ENCODE results near the gene ERCC2.
"Not testable (repeated sequence)": the region's sequence is repeated elsewhere in the genome, so short reads cannot be mapped to it uniquely, and the experiment has no call there.

ERCC2 gene

DNA sequence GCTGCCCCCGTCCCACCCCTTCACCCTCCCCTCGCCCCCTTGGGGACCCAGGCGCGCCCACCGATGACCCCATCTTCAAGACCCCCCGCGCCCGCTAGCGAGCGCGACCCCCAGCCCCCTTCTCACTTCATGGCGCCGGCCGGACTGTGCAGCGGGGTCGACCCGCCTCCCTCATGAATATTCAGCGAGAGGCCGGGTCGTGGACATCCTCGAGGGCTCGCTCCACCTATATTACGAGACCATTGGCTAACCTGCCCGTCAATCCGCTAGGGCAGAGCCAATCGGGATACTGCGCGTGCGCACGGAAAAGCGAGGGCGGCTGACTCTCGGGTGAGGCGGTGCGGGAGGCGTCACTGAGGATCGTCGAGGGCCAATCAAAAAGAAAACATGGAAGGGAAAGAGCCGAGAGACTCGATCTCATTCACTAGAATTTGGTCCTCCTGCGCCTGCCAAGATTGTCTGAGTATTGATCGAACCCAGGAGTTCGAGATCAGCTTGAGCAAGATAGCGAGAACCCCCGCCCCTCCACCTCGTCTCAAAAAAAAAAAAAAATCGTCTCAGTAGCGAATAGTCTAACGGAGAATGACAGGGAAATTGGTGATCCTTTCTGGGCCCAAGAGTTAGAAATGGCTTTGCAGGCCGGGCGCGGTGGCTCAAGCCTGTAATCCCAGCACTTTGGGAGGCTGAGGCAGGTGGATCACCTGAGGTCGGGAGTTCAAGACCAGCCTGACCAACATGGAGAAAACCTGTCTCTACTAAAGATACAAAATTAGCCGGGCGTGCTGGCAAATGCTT lies at the start of gene ERCC2:
ERCC2 (minus strand) TSS at position 164 of the 795 bp plus-strand sequence; CDS start at position 131, 33 bp downstream.
- DNase-seq: peak; percentile 91 to 99 (median 98)

DNA sequence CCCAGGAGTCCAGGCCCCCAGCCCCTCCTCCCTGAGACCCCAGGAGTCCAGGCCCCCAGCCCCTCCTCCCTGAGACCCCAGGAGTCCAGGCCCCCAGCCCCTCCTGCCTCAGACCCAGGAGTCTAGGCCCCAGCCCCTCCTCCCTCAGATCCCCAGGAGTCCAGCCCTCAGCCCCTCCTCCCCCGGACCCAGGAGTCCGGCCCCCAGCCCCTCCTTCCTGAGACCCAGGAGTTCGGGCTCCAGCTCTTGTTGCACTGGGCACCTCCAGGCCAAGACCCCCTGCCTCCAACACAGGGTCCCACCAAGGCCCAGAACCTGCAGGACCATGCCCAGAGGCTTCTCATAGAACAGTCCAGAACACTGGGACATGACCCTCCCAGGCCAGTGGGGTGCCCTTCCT lies 49.5 kb upstream of the ERCC2 start:
- no peak for DNase-seq

DNA sequence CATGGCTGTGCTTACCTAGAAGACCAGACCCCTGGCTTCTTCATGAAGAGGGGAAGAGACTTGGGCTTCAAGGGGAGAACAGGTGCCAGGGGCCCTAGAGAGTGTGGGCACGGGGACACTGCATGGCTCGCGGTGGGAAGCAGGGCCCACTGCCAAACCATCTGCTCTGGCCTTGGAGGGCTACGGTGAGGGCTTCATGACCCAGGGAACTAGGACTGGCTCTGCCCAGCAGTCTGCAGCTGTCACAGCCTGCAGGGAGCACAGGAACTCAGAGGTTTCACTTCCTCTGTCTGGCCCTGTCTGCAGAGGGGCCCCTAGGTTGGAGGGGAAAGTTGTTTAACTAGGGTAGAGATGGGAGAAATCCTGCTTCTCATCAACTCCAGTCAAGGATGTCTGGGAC lies 49.0 kb upstream of the ERCC2 start:
- peak in 37 of 58 donors; percentile 6 to 68 (median 25) for DNase-seq

DNA sequence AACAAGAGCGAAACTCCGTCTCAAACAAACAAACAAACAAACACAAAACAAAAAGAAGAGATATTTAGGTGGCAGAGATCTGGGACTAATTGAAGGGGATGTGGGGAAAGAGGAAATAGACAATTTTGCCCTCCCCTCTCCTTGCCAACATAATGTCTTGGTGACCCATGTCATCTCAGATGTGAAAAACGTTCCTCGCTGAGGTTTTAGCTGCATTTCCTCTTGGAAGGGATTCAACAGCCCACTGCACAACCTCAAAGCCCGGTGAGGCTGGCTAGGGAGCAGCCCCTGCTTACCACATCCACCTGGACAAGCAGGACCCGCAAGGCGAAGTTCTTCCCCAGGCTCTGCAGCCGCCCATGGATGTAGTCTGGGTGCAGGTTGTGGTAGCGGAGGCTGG lies 48.4 kb upstream of the ERCC2 start:
- DNase-seq: no peak

DNA sequence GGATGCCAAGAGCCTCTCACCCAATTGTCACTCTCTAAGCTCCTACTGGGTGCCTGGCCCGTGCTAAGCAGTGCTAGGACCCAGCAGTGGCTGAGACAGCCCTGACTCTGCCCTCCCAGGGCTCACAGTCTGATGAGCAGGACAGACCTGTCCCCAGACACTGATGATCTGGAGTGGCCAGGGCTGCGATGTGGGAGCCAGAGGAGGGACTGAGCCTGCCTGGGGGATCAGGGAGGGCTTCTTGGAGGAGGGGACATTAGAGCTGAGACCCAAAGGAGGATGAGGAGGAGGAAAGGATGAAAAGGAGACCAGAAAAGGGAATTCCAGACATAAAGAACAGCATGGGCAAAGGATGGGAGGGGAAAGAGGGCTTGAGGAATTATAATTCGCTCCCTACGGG lies 46.8 kb upstream of the ERCC2 start:
- DNase-seq: no peak

DNA sequence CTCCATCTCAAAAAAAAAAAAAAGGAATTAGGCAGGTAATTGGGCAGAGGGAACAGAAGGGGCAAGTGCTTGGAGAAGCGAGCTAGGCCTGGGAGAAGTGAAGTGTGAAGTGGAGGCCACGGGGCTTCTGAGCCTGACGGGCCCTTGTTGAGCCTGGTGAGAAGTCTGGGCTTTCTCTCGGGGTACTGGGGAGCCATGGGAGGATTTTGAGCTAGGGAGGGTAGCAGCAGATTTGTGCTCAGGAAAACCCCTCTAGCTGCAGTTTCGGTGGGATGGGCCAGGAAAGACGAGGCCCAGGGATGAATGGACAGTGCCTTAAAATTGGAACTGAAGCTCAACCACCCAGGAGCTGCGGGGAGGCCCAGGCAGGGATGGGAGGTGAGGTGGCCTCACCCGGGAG lies 44.1 kb upstream of the ERCC2 start:
- DNase-seq: no peak

DNA sequence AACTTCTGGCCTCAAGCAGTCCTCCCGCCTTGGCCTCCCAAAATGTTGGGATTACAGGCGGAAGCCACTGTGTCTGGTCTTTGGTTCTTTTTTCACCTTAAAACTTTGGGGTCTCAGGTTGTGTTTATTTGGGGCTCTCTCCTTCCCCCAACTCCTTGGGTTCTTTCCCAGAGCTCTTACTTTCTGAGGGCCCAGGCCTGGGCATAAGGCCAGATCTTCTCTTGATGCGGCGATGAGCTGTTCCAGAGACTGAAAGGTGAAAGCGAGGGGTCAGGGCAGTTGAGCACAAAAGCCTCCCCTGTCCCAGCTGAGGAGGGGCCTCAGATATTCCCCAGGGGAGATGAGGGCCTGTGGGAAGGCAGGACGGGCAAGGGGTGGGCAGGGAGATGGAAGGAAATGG lies 43.1 kb upstream of the ERCC2 start:
- no peak for DNase-seq

DNA sequence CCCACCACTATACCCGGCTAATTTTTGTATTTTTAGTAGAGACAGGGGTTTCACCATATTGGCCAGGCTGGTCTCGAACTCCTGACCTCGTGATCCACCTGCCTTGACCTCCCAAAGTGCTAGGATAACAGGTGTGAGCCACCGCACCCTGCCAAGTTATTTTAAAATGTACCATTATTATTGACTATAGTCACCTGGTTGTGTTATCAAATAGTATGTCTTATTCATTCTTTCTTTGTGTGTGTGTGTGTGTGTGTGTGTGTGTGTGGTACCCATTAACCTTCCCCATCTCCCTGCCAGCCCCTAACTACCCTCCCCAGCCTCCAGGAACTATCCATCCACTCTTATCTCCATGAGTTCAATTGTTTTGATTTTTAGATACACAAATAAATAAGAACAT lies 40.0 kb upstream of the ERCC2 start:
- DNase-seq: not testable (repeated sequence)

DNA sequence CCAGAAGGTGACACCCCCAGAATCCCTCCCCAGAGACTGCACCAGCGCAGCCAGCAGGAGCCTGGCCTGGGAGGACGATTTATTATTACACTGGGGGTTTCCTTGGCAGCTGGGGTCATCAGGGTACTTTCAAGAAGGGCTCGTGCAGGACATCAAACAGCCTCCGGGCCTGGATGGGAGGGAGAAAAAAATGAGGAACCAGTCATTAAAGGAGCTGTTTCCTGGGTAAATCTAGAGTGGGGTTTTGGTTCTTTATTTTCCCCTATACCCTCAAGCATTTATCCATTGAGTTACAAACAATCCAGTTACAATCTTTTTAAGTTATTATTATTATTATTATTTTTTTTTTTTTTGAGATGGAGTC lies 39.2 kb upstream of the ERCC2 start:
- no peak for DNase-seq

DNA sequence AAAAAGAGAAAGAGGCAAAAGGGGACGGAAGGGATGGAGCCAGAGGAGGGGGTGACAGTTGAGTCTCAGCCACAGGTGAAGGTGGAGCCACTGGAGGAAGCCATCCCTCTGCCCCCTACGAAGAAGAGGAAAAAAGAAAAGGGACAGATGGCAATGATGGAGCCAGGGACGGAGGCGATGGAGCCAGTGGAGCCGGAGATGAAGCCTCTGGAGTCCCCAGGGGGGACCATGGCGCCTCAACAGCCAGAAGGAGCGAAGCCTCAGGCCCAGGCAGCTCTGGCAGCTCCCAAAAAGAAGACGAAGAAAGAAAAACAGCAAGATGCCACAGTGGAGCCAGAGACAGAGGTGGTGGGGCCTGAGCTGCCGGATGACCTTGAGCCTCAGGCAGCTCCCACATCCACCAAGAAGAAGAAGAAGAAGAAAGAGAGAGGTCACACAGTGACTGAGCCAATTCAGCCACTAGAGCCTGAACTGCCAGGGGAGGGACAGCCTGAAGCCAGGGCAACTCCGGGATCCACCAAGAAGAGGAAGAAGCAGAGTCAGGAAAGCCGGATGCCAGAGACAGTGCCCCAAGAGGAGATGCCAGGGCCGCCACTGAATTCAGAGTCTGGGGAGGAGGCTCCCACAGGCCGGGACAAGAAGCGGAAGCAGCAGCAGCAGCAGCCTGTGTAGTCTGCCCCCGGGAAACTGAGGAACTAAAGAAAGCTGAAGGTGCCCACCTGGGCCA lies 38.6 kb upstream of the ERCC2 start:
- DNase-seq: no peak

DNA sequence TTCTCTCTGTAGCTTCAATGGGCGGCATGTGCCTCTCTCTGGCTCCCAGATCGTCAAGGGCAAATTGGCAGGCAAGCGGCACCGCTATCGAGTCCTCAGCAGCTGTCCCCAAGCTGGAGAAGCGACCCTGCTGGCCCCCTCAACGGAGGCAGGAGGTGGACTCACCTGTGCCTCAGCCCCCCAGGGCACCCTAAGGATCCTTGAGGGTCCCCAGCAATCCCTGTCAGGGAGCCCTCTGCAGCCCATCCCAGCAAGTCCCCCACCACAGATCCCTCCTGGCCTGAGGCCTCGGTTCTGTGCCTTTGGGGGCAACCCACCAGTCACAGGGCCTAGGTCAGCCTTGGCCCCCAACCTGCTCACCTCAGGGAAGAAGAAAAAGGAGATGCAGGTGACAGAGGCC lies 37.7 kb upstream of the ERCC2 start:
- DNase-seq: no peak

DNA sequence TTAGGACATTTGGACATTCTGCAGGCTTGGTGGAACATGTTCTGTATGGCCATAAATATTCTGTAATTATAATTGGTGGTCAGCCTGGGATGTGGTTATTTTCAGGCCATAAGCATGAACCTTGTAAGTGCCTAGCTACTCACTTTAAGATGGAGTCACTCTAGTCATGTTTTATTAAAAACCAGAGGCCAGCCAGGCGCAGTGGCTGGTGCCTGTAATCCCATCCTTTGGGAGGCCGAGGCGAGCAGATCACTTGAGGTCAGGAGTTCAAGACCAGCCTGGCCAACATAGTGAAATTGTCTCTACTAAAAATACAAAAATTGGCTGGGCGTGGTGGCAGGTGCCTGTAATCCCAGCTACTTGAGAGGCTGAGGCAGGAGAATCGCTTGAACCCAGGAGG lies 37.2 kb upstream of the ERCC2 start:
- DNase-seq: not testable (repeated sequence)

DNA sequence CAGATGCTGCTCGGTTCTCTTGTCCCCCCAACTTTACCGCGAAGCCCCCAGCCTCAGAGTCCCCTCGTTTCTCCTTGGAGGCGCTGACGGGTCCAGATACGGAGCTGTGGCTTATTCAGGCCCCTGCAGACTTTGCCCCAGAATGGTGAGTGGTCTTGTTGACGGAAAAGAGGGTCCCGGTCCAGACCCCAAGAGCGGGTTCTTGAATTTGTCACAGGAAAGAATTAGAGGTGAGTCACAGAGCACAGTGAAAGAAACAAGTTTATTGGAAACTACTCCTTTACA lies 36.7 kb upstream of the ERCC2 start:
- no peak for DNase-seq

DNA sequence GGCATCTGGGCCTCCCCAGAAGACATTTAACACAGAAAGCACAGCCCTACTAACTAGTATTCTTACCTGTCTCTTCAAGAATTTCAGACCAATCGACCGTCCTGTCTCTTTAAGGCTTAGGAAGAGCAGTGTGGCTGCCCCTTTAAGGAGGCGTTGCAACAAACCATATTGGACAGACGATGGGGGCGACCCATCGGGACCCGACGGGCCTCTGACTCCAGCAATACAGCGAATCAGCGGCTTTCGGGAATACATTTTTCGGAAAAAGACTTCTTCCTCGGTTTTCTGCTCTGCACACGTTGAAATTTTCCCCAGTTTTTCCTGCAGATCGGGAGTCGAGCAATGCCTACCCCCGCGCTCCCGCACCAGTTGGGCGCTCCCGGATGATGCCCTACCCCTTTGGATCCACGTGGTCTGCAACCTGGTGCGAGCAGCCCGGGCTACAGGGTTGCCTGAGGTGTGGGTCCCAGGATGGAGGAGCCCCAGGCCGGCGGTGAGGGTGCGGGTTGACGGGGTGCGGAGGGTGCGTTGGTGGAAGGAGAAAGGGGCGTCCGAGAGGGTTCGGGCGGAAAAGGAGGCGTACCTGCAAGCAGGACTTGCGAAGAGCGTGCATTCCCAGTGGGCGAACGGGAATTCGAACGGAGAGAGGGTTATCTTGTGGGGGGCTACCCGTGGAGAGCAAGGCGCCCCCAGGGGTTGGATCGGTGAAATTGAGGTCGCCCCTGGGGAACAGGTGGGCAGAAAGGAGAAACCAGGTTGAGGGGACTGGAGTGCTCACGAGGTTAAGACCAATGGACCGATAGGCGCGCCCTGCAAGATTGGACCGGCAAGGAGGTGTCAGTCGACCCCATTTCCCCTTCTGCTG lies 36.1 kb upstream of the ERCC2 start, which contains the start of gene POLR1G:
POLR1G (plus strand) TSS at position 419 of the 865 bp plus-strand sequence; CDS start at position 472, 53 bp downstream.
- DNase-seq: peak in 57 of 58 donors; percentile 56 to 98 (median 84)

DNA sequence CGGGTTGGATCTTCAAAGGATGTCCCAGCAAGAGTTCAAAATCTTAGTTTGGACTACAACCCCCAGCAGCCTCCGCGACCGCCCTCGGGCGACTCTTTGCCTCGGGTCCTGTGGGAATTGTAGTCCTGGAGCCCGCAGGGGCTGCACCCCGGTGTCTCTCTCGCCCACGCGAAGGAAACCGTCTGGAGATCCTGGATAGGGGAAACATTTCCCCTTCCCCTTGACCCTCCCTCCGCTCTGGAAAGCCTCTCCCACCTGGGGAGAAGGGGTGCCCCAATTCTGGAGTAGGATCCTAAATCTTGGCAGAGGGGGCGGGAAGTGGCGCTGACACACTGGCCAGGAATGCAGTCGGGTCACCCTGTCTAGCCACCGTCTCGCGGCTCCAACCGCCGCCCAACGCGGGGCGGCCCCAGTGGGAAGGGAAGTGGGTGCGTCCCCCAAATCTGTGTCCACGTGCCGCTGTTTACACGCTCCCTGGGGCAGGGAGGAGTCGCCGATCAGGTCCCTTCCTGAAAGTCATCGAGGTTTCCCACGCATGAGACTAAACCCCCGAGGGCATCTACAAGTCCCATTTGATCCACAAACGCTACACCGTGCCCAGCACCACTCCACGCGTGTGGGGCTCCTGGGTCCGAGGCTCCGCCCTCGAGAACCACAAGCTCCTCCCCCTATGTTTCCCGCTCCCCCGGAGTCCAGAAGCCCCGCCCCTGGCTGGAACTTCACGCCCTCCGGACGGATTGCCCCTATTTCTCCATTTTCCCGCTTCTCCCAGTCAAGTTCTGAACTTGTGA lies 35.3 kb upstream of the ERCC2 start:
- peak; percentile 13 to 90 (median 78) for DNase-seq

DNA sequence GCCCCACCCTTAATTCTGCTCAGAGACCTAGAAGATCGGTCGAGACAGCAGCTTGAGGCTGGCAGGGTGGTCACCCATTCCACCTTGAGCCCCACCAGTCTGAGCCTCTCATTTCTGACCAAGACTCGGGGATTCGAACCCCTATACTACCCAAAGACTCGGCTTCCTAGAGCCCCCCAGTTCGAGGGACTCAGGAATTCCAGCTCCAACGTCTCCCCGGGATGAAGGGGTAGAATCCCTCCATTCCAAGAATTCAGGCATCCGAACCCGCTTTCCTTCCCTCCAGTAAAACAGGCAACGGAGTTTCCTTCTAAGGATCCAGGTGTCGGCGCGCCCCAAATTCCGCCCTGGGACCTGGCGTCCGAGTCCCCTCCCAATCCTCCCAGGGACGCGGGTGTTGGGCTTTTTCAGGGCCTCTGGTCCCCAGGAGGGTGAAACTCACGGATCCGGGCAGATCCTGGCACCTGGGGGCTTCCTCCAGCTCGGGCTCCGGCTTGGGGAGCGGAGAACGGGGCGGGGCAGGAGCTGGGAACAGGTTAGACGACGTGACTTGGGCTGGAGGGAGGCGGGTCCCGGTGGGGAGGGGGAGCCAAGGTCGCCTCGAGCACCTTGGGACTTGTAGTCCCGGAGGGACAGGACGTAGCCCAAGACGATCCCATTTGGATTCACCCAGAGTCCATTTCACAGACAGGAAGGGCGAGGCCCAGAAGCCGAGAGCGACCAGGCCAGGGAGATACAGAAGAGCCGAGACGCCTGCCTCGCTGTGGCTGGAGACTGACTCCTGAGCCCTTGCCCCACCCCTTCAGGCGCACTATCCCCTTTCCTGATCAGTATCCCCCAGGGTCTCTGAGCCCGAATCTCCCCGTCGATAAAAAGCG lies 34.4 kb upstream of the ERCC2 start, which contains the start of gene PPP1R13L:
PPP1R13L (minus strand) TSS at position 513 of the 878 bp plus-strand sequence. CDS start 6,751 bp downstream, outside the sequence.
- peak in 26 of 58 donors; percentile 13 to 64 (median 43) for DNase-seq

DNA sequence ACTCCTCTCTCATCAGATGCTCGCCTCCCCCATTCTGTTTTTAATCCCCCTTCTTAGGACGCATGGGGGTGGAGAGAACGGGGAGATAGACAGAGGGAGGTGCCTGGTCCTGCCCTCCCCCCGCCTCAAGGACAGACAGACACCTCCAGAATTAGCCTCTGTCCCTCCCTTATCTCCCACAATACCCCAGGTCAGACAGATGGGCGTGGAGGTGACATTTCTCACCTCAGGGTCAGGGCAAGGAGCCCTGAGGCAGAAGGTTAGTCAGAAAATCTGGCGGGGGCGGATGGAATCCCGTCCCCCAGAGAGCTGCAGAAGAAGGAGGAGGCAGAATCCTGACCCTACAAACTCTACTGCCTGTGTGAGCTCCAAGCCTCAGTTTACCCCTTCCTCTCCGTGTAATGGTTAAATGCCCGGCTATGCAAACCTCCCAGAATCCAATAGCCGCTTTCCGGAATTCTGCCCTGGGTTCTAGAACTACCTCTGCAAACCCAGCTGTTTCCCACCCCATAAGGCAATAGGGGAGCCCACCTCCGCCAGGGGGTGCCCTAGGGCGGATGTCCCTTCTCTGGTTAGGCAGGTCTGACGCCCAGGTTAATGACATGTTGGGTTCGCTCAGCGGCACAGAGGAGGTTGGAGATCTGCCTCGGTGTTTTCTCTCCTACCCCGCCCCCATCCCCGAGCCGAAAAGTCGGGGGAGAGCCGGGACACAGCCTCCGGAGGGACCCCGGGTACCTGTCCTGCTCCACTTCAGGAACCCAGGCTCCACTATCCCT lies 33.6 kb upstream of the ERCC2 start:
- no peak for DNase-seq

DNA sequence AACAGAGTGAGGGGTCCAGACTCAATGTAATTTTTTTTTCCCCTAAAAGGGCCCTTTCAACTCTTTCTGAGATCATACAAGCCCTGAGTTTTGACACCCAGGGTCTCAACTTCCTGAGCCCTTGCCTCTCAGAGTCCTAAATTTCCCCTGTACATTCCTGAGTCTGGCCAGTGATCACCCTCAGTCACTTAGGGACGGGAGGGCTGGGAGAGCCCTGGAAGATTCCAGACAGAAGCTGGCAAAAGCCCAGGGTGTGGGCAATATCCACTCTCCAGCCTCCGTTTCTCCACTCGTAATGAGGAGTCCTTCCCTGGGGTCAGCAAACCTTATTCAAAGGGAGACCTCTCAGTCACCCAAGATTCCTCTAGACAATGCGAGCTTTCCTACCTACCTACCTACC lies 32.9 kb upstream of the ERCC2 start:
- DNase-seq: no peak
